Cerebellar nuclear complex (tissue), 1 donor: ENCODE data around the gene NDUFB7.
A peak's percentile ranks its signal among the peaks of the same experiment; 100 is the strongest.
"Not testable (repeated sequence)": the region's sequence is repeated elsewhere in the genome, so short reads cannot be mapped to it uniquely, and the experiment has no call there.

Source experiments
- DNase-seq, 2 experiments: peaks; one replicate each; lab custom pipeline; 2025; lab: John Stamatoyannopoulos, UW

The NDUFB7 gene

DNA sequence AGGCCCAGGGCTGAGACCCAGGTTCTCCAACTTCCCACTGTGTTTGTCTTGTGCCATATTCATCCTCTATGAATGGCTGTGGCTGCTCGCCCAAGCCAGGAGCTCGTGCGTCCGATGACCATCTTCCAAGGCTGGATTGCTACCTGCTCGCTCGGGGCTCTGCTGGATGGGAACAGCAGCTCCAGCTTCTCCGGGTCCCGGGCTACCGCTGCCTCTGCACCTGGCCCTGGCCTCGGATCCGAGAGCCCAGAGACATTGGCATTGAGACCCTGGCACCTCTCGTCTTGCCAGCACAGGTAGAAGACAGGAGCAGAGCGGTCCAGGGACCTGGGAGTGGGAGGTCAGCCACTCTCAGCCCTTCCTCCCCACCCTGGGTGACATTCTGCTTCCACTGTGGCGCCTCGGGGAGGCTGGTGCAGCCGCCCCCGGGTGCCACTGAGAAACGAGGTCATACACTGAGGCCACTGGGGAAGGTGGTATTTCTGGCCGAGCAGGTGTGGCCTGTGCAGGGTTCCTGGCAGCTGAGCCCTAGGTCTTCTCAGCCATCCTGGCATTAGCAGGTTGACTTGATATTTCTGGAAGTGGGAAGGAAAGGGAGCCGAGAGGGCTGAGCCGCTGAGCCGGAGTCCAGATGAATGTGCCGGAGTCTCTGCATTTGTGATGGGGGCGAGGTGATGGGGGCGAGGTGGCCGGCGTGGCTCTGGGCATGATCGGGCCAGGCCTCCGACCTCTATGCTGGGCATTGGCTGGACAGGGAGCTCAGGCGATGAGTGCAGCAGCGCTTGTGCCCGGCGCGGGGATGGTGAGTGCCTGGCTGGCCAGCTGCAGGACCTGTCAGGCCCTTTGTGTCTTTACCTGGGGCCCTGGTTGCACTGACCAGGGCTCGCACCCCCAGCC is 18.6 kb downstream of the NDUFB7 start:
- peak in 1 of 2 experiments; percentile 64 for DNase-seq

DNA sequence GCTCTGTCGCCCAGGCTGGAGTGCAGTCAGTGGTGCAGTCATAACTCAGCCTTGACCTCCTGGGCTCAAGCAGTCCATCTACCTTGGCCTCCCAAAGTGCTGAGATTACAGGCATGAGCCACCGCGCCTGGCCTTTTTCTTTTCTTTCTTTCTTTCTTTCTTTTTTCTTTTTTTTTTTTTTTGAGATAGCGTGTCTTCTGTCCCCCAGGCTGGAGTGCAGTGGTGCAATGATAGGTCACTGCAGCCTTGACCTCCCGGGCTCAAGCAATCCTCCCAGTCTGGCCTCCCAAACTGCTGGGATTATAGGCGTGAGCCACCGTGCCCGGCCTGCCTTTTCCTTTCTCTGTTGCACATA is 19.9 kb downstream of the NDUFB7 start:
- DNase-seq = not testable (repeated sequence)

DNA sequence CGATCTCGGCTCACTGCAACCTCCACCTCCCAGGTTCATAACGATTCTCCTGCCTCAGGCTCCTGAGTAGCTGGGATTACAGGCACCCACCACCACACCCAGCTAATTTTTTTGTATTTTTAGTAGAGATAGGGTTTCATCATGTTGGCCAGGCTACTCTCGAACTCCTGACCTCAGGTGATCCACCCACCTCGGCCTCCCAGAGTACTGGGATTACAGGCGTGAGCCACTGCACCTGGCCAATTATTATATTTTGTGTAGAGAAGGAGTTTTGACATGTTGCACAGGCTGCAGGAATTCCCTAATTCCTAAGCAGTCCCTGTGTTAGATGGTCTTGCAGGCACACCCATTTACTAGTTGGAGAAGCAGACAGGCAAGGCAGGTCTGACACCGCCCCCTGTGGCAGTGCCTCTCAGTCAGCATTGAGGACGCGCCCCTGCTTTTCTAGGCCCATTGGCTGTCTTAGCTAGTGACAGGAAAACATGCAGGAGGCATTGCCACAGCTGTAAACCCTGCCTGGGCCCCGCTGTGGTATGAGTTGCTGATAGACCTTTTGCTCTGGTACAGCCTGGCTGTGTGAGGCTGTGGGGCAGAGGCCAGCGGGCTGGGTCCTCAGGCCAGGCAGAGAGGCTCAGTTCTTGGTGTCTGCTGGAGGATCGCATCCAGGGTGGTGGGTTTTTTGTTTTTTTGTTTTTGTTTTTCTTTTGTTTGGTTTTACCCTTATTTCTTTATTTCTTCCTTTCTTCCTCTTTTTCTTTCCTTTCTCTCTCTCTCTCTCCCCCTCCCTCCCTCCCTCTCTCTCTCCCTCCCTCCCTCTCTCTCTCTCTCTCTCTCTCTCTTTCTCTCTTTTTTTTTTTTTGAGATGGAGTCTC is 20.5 kb downstream of the NDUFB7 start:
- not testable (repeated sequence) for DNase-seq

DNA sequence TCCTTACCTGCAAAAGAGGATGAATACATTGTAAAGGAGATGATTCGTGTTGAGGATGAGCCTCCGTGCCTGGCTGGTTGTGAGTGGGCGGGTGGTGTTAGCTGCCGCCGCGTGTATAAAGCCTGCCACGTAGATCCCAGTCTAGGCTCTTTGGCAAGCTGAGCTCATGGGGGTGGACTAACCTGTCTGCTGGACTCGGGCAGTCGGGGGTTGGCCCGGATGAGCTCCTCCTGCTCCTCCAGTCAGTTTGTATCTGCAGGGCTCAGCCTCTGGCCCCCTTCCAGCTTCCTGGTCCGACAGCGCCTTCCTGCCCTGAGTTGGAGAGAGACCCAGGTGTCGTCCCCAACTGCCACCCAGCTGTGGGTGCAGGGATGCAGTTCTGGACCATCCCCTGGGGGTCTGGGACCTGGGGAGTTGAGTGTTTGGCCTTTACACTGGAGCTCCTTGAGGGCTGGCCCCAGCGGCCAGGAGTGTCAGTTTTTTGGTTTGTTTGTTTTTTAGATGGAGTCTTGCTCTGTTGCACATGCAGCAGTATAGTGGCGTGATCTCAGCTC is 21.6 kb downstream of the NDUFB7 start:
- DNase-seq = no peak

DNA sequence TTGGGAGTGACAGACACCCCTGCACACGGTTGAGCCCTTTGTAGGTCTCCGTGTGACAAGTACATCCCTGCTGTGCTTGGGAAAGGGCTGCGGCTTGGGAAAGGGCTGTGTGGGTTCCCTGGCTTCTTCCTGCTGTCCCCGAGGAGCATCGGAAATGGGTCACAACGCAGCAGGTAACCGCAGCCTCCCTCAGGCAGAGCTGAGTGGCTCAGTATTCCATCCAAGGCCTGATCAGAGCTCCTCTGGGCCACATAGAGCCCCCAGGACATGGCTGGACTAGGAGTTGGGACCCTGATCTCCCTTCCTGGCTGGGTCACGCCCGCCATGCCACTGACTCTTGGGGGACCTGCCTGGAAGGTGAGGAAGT is 26.2 kb downstream of the NDUFB7 start:
- no peak for DNase-seq

DNA sequence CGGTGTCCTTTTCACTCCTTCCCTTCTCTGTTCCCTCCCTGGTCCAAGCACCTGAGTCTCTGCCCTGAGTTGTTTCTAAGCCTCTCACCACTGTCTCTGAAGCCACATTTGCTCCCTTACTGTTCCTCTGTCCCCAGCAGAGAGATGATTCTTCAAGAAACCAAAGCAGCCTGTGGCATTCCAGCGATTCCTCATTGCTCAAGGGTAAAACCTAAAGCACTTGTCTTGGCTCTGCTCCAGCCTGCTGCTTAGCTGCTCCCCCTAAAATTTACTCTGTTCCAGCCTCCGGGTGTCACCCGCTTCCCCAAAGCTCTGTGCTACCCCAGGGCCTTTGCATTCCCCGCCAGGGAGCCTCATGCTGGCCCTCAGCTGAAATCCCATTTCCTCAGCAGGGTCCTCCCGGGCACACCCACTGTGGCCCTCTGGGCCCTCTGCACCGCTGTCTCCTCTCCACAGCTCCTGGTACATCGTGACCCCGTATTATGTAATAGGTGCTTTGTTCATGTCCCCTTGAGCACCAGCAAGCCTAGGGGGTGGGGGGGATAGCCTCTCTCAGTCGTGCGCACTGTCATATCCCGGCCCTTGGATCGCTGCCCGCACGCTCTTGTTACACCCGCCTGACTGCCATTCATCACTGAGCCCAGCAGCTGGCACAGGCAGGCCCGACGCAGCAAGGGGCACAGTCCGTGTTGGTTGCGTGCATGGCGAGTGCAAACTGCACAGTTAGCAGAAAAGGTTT is 26.7 kb downstream of the NDUFB7 start:
- DNase-seq = peak; percentile 52 to 75

DNA sequence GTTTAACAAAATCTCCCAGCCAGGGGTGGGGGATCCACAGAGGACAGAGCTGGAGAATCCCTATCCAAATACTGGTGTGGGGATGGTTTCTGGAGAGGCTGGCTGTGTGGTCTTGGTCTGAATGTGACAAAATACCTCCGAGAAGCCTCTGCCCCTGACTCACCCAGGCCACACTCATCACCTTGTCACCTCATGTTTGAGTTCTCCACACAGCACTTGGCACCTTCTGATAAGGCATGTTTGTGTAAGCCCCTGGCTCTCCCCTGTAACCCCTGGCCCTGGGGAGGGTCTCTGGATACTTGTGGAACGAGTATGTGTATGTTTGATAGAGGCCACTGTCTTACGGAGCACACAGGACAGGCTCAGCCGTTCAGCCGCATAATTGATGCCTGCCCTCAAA is 27.8 kb downstream of the NDUFB7 start:
- DNase-seq = no peak

DNA sequence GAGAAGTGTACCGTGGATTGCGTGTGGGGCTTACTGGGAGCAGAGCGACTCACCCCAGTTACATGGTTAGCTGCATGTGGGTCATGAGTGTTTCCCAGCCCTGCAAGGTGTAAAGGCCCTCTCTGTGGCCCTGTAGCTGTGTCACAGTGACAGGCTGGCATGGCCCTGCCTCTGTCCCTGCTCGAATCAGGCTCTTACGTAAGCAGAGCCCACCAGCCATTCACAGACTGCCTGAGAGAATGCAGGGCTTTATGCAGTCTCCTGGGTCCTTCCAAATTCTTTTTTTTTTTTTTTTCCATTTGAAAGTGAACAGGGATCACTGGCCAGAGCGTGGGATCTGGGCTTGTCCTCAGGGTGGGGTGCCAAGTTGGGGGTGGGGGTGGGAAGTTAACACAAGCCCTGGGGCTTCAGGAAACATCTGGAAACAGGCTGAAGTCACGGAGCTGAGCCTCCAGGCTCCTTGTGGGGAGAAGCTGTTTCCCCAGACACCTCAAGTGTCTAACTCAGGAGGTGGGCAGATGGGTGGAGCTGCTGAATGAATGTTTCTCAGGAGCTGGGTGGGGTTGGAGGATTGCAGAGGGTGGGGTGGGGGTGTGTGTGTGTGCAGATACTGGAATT is 29.0 kb downstream of the NDUFB7 start:
- DNase-seq = no peak

DNA sequence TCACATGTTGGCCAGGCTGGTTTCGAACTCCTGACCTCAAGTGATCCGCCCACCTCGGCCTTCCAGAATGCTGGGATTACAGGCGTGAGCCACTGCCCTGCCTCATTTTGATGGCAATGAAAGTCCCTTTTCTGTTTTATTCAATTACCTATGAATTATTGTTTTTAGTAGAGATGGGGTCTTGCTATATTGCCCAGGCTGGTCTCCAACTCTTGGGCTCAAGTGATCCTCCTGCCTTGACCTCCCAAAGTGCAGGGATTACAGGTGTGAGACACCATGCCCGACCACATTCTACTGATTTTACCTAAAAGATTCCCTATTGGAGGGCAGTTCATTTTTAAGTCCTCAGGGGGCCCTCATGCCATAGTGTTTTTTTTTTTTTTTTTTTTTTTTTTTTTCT is 29.9 kb downstream of the NDUFB7 start:
- DNase-seq = not testable (repeated sequence)

DNA sequence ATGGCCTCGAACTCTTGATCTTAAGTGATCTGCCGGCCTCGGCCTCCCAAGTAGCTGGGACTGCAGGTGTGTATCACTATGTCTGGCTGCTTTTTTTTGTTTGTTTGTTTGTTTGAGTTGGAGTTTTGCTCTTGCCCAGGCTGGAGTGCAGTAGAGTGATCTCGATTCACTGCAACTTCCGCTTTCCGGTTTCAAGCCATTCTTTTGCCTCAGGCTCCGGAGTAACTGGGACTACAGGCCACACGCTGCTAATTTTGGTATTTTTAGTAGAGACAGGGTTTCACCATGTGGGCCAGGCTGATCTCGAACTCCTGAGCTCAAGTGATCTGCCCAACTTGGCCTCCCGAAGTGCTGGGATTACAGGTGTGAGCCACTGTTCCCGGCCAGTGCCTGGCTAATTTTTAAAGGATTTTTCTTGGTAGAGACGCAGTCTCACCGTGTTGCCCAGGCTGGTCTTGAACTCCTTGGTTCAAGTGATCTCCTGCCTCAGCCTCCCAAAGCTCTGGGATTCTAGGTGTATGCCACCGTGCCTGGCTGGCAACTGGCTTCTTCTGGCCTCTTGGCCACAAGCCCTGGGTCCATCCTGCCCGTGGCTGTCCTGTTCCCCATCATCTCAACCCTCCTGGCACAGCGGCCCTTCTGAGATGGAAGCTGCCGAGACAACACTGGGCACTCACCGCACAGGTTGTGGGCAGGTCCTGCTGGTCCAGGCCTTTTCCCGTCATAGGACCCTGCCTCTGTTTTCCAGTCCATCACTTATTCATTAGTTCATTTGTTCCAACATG is 30.9 kb downstream of the NDUFB7 start:
- no peak for DNase-seq

DNA sequence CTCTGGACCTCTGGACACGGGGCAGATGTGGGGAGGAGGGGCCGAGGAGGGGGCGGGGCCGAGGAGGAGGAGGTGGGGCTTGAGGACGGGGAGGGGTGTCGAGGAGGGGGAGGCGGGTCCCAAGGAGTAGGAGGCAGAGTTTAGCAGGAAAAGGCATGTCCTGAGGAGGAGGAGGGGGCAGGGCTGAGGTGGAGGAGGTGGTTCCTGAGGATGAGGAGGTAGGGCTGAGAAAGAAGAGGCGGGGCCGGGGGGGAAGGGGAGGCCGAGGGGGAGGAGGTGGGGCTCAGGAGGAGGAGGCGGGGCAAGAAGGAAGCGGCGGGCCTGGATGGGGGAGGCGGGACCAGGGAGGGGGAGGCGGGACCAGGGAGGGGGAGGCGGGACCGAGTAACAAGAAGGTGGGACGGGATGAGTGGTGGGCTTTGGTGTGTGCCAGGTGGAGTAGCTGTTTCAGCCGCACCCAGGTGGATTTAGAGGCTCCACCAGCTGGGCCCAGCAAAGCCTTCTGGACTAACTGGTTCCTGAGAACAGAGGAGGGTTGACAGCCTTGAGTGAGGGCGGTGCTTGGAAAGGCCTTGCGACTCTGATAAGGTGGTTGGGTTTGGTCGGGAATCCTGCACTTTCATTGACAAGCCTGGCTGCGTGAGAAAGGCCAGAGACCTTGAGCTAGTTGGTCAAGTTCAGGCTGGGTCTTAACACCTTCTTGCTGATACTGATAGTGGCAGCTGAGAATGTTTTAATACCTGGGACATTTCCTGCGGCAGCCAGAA is 34.8 kb downstream of the NDUFB7 start:
- DNase-seq = no peak

DNA sequence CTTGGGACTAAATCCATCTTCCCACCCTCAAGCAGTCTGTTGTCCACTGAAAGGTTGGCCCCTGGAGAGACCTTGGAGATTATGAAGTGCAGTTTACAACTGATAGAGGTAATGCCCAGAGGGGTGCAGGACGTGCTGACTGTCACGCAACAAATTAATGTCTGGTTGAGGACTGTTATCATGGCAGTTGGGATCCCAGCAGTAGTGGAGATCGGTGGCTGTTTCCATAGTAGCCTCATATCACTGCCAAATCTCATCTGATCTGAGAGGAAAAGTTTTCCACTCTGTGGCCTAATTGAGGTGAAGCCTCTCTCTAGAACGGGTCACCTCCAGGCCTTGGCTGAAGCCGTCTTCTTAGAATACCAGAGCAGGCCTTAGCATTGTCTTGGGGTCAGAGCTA is 38.4 kb downstream of the NDUFB7 start:
- DNase-seq = no peak

DNA sequence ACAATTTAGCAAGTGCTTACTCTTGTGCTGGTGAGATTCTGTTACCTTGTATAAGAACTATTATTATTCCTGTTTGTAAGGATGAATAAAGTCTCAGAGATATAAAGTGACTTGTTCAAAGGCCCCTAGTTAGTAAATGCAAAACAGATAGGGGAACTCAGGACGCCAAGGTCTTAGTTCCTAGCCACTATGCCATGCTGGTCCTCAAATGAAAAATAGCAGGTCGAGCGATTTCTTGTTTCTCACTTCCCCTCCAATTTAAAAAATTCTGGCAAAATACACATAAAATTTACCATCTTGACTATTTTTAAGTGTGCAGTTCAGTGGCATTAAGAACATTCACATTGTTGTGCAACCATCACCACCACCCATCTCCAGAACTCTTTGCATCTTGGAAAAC is 41.4 kb downstream of the NDUFB7 start:
- no peak for DNase-seq

DNA sequence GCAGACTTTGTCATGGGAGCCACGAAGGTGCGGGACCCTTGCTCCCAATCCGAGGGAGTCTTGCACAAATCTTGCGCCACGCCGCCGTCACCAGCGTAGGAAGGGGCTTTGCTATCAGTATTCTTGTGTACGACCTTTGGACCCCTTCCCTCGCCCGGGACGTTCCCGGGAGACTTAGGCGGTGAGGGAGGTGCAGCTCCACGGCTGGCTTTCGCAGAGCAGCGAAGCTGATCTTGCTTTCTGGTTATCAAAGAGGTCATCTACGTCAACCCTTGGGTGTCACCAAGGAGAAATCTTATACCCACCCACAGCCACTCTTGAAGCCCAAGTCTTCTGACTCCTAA is 41.9 kb downstream of the NDUFB7 start:
- DNase-seq = no peak

DNA sequence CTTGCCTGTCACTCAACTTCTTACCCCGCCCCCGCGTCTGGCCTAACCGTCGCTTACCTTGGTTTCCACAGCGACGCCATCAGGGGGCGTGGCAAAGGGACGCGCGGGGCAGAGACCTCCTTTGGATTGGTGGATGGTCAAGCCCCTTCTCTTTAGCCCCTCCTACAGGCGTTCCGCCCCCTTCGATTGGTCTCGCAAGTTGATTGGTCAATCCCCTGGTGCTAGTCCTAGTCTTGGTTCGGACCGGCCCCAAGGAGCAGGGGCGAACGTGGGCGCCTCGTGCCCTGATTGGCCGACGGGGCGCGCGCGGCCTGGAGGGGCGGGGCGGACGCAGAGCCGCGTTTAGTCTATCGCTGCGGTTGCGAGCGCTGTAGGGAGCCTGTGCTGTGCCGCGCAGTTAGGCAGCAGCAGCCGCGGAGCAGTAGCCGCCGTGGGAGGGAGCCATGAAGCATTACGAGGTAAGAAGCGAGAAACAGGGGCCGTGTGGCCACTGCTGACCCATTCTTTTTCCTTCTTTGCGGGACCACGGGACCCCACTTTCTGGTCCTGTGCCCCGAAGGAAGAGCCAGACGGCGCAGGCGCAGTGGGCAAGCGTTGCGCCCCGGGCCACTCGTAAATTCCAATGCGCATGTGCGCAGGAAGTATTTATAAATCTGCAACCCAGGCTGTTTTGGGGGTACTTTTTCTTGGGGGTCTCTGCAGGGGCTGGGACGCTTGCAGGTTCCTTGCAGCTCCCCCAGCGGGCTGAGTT is 42.4 kb downstream of the NDUFB7 start, which contains the start of gene TECR:
TSS of gene TECR (plus strand) at position 341 of the 751 bp plus-strand sequence. CDS start at position 444, 103 bp downstream.
- peak; percentile 99 to 100 for DNase-seq

DNA sequence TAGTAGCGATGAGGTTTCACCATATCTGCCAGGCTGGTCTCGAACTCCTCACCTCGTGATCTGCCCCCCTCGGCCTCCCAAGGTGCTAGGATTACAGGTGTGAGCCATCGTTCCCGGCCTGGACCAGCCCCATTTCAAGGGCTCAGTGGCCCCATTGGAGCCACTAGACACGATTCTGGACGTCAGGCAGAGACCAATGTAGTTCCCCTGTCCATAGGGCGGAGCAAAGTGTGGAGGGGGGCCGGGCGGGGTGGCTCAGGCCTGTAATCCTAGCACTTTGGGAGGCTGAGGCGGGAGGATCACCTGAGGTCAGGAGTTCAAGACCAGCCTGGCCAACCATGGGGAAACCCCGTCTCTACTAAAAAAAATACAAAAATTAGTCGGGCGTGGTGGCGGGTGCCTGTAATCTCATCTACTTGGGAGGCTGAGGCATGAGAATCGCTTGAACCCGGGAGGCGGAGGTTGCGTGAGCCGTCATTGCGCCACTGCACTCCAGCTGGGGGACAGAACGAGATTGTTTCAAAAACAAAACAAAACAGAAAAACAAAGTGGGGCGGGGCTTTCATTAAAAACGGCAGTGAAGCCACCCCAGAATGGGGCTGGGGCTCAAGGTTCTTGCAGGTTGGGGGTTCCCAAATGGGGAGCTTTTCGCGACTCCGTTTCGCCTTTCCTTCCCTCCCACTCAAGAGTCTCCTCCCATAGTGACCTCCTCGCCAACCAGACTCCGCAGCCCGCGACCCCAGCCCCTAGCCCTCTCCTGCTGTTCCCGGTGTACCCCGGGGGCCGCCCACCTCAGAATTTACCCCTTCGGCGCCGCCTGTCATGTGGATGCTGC is 43.2 kb downstream of the NDUFB7 start:
- DNase-seq = no peak

DNA sequence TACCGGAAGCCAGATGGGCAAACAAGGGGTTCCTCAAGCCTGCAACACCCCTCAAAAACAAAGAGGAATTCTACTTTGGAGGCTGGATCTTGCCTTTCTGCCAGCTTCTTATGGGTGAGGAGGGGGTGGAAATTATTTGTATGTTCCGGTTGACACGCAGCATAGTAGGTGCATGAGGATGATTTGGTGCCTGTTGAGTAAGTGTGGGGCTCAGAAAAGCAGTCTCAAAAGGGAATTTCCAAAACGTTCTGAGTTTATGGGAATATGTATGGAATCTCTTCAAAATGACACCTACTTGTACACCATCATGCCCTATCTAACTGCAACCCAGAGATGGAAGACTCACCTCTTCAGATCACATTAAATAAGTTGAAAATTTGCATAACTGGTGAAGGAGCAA is 45.4 kb downstream of the NDUFB7 start:
- DNase-seq = no peak

DNA sequence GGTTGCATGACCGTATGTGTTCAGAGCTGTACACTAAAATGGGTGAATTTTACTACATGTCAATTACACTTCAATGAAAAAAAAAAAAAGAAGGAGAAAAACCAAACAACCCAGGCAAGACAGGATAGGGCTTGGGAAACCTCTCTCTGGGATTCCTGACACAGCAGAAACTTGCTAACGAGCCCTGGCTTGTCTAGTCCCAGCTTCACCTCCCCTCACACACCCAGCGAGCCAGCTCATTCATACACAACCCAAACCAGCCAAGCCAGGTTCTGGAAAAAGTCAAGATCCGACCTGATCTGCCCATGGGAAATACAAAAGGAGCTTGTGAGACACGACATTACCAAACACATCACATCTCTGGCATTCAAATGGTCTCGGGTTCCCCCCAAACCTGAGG is 46.1 kb downstream of the NDUFB7 start:
- DNase-seq = no peak
